Progenitor cell of endocrine pancreas (in vitro differentiated cells): ENCODE measurements around the gene DOLPP1. TPM values are rescaled to one million over a fixed set of nuclear protein-coding genes. Genes with fewer than 3 reads are reported as not detected.
A peak's percentile ranks its signal among the peaks of the same experiment; 100 is the strongest.
"Not testable (repeated sequence)": the region's sequence is repeated elsewhere in the genome, so short reads cannot be mapped to it uniquely, and the experiment has no call there.

Experiments
- DNase-seq: peaks from one replicate; pipeline ENCODE4 v3.0.0; 2021; ENCODE audit warnings: low spot score; ENCODE audit not compliant: unreplicated experiment
- H3K27ac Mint-ChIP-seq: 2 replicates; pipeline ENCODE4 v1.8.0; 2021; ENCODE audit warnings: mild to moderate bottlenecking, moderate library complexity, mixed read lengths
- H3K27me3 Mint-ChIP-seq: 2 replicates; pipeline ENCODE4 v1.8.0; 2021; ENCODE audit warnings: mixed read lengths
- H3K36me3 Mint-ChIP-seq: 2 replicates; pipeline ENCODE4 v1.8.0; 2022; ENCODE audit warnings: mixed read lengths; ENCODE audit not compliant: insufficient read depth
- H3K4me1 Mint-ChIP-seq: 2 replicates; pipeline ENCODE4 v1.8.0; 2021; ENCODE audit warnings: low read depth, mixed read lengths
- H3K4me3 Mint-ChIP-seq: 2 replicates; pipeline ENCODE4 v1.8.0; 2021; ENCODE audit warnings: low read depth, mild to moderate bottlenecking, moderate library complexity, mixed read lengths
- H3K9me3 Mint-ChIP-seq: 2 replicates; pipeline ENCODE4 v1.8.0; 2021; ENCODE audit warnings: low read depth, mixed read lengths
- long read RNA-seq: library from polyadenylated mRNA; unstranded; transcript quantifications from one replicate; pipeline ENCODE4 v2.0.0, GENCODE V29; 2020
- total RNA-seq: library from RNA; stranded (reverse); gene quantifications from 2 replicates; pipeline ENCODE4 v1.2.1, GENCODE V29; 2021
- TF ChIP-seq, protein P1 (sequence below): fragments of 200-600 bp; sonication (generic); IDR thresholded peaks from one replicate; pipeline ENCODE4 v1.5.0; 2021; ENCODE audit warnings: antibody characterized with exemption, mild to moderate bottlenecking; ENCODE audit not compliant: unreplicated experiment

DOLPP1 gene, protein sequence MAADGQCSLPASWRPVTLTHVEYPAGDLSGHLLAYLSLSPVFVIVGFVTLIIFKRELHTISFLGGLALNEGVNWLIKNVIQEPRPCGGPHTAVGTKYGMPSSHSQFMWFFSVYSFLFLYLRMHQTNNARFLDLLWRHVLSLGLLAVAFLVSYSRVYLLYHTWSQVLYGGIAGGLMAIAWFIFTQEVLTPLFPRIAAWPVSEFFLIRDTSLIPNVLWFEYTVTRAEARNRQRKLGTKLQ
- total RNA-seq, result 29.1 and 29.3 TPM in 2 replicates
- long read RNA-seq, transcript DOLPP1-202 (8 exons, 2,177 nt), result major isoform, 59 of 88 reads
- long read RNA-seq, transcript DOLPP1-203 (7 exons, 2,037 nt), result minor isoform, 14 of 88 reads
- long read RNA-seq, partial matches to known transcripts, result 8 of 88 reads
- long read RNA-seq, other reads (novel, unspliced or antisense), result 7 of 88 reads

DNA sequence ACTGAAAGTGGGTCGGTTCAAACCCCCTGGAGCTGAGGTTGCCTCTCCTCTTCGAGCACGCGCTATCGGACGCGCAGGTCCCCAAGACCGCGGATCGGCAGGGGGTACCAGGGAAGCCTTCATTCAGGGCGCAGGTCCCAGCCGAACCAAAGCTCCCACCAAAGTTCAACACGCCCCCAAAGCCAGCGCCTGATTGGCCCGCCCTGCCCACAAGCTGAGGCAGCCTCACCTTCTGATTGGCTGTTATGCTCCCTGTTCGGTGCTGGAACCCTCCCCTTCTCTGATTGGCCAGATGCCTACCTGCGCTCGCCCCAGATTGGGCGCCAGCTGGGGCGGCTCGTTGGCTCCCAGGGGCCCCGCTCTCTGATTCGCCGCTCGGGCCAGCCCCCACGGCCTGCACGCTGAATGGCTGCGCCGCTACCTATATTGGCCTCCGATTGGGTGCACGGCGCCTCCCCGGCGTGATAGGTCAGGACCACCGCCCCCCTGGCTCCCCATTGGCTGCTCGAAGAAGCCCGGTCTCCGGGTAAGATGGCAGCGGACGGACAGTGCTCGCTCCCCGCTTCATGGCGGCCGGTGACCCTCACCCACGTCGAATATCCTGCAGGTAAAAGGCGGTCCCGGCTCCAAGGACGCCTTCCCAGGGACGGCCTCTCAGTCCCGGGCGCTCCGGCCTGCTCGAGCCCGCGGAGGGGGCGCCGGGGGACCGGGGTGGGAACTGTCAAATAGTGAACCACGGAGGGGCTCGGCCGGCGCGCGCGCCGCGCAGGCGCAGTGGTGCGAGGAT lies at the start of gene DOLPP1:
DOLPP1 (plus strand) TSS at position 511 of the 787 bp plus-strand sequence; CDS start at position 532, 21 bp downstream.
- Mint-ChIP-seq H3K4me1 (peaks cover 10% of the 10 kb centered on the region), H3K9me3 (no peaks in the 10 kb centered on the region), H3K27me3 (no peaks in the 10 kb centered on the region), H3K4me3 (peak within 1 kb of the TSS; percentile 90), H3K36me3 (peaks cover 2% of the 10 kb centered on the region), H3K27ac (peak within 1 kb of the TSS; percentile 93)
- TF ChIP-seq, protein P1, sequence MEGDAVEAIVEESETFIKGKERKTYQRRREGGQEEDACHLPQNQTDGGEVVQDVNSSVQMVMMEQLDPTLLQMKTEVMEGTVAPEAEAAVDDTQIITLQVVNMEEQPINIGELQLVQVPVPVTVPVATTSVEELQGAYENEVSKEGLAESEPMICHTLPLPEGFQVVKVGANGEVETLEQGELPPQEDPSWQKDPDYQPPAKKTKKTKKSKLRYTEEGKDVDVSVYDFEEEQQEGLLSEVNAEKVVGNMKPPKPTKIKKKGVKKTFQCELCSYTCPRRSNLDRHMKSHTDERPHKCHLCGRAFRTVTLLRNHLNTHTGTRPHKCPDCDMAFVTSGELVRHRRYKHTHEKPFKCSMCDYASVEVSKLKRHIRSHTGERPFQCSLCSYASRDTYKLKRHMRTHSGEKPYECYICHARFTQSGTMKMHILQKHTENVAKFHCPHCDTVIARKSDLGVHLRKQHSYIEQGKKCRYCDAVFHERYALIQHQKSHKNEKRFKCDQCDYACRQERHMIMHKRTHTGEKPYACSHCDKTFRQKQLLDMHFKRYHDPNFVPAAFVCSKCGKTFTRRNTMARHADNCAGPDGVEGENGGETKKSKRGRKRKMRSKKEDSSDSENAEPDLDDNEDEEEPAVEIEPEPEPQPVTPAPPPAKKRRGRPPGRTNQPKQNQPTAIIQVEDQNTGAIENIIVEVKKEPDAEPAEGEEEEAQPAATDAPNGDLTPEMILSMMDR, result no peak
- DNase-seq, result peak; percentile 99

DNA sequence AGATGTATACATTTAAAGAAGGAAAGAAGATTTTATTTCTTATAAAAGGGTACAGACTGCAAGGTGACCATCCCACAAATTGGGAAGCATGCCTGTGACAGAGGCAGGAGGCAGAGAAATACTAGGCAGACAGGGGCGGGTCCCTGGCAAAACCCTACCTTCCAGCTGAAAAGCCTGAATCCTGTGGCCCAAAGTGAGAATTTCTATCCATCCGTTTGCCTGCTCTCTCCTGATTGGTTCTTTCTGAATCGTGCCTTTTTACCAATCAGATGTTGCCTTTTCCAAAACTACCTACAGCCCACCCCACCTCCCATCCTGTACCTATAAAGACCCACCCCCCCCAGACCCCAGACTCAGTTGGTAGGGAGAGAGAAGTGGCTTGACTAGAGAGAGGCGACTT lies 49.4 kb upstream of the DOLPP1 start:
- no peak for DNase-seq
- H3K36me3 Mint-ChIP-seq, result no peaks in the 10 kb centered on the region
- H3K4me1 Mint-ChIP-seq, result peaks cover 12% of the 10 kb centered on the region
- no peaks in the 10 kb centered on the region for H3K27me3 Mint-ChIP-seq
- H3K27ac Mint-ChIP-seq, result no peak overlapping the region
- TF ChIP-seq, protein P1, result no peak
- no peaks in the 10 kb centered on the region for H3K9me3 Mint-ChIP-seq
- H3K4me3 Mint-ChIP-seq, result no peak overlapping the region

DNA sequence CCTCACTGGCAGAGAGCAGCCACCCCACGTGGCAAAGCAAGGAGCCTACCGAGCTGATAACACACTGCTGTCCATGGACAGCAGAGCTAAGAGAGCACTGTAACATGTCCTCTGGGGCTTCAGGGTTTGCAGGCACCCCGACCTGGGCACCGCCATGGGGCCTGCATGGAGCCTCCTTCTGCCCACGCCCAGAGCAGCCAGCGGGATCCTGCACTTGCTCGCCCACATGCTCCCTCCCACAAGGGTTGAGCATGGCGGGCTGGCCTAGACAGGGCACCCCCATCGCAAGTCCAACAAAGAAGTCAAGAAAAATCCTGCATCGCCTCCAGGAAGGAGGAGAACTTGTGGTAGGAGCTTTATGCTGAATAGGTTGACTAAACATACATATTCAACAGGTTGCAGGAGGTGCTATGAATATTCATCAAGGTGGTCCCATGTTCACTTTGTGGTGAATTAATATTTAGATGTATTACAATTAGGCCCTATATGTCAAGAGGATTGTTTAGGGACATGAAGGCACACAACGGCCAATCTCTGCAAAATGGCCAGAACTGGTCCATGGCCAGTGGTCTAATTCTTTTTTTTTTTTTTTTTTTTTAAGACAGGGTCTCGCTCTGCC lies 48.3 kb upstream of the DOLPP1 start:
- Mint-ChIP-seq H3K27me3 (no peaks in the 10 kb centered on the region), H3K9me3 (no peaks in the 10 kb centered on the region), H3K36me3 (no peaks in the 10 kb centered on the region), H3K4me3 (no peak overlapping the region), H3K4me1 (peaks cover 15% of the 10 kb centered on the region), H3K27ac (no peak overlapping the region)
- no peak for DNase-seq
- TF ChIP-seq, protein P1, result no peak

DNA sequence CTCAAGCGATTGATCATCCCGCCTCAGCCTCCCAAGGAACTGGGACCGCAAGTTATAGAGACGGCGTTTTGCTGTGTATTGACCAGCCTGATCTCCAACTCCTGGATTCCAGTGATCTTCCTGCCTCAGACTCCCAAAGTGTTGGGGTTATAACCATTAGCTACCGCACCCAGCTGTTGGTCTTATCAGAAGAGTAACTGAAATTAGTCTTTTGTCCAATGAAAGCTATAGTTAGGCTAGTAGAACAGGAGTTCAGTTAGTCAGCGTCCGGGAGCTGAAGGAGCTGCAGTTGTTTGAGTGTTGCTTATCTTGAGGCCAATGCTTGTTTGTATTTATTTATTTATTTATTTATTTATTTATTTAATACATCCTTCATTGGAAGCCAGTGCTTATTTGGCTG lies 47.7 kb upstream of the DOLPP1 start:
- H3K9me3 Mint-ChIP-seq, result no peaks in the 10 kb centered on the region
- no peaks in the 10 kb centered on the region for H3K36me3 Mint-ChIP-seq
- no peak overlapping the region for H3K27ac Mint-ChIP-seq
- TF ChIP-seq, protein P1, result no peak
- peaks cover 15% of the 10 kb centered on the region for H3K4me1 Mint-ChIP-seq
- no peak overlapping the region for H3K4me3 Mint-ChIP-seq
- no peak for DNase-seq
- no peaks in the 10 kb centered on the region for H3K27me3 Mint-ChIP-seq

DNA sequence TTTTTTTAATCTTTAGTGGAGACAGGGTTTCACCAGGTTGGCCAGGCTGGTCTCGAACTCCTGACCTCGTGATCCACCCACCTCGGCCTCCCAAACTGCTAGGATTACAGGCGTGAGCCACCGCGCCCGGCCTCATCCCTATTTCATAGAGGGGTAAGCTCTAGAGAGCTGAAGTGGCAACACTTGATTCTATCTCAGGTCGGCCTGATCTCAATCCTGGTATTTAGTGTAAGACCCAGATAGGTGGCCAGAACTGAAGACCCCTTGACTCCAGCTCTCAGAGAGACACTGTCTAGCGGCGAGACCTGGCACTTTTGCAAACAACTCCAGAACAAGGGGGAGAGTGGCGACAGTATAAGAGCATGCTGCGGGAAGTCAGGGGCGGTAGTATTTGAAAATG lies 45.1 kb upstream of the DOLPP1 start:
- not testable (repeated sequence) for DNase-seq, H3K9me3 Mint-ChIP-seq, H3K27me3 Mint-ChIP-seq, H3K36me3 Mint-ChIP-seq
- Mint-ChIP-seq H3K27ac (peak overlapping the region; percentile 86), H3K4me1 (peaks cover 11% of the 10 kb centered on the region), H3K4me3 (peak overlapping the region; percentile 93)
